G401 (cell line): Measurements from ENCODE around the gene SPRR1A. TPM values are rescaled to one million over a fixed set of nuclear protein-coding genes. Genes with fewer than 3 reads are reported as not detected.
"Not testable (repeated sequence)": the region's sequence is repeated elsewhere in the genome, so short reads cannot be mapped to it uniquely, and the experiment has no call there.

ENCODE experiments used
- DNase-seq: peaks from one replicate; pipeline ENCODE4 v3.0.0-alpha.2; 2015; ENCODE audit warnings: low spot score
- in situ Hi-C: cut with HindIII; loops from 2 replicates; pipeline ENCODE4 v1.10.0; 2016; ENCODE audit warnings: low sequenced_read_pairs, mixed read lengths
- total RNA-seq: library from RNA; depleted of rRNA; stranded (reverse); fragments of >200 nt; shearing (Covaris generic); gene quantifications from 2 replicates; pipeline ENCODE4 v1.2.3, GENCODE V29; 2014

Gene SPRR1A
- total RNA-seq, 1 experiment from 2014 or later, result not detected

GRCh38 chr1:152969036-152969435, 14.8 kb upstream of the SPRR1A start:
- in situ Hi-C loops, result no loop called here

GRCh38 chr1:152970495-152970894, 13.4 kb upstream of the SPRR1A start, which contains the start of gene SPRR4:
Gene SPRR4 (plus strand): TSS chr1:152970648. CDS start chr1:152971891, 1,243 bp downstream.
- in situ Hi-C loops, result no loop called here

More at GRCh38 chr1:152969036-152969435, 14.8 kb upstream of the SPRR1A start:
- no peak for DNase-seq

GRCh38 chr1:152972196-152972886, 11.5 kb upstream of the SPRR1A start:
- in situ Hi-C loops, result no loop called here

More at GRCh38 chr1:152970495-152970894, 13.4 kb upstream of the SPRR1A start, which contains the start of gene SPRR4:
- no peak for DNase-seq

GRCh38 chr1:152976688-152977087, 7.2 kb upstream of the SPRR1A start:
- in situ Hi-C loops, result no loop called here
- DNase-seq, result no peak

More at GRCh38 chr1:152972196-152972886, 11.5 kb upstream of the SPRR1A start:
- no peak for DNase-seq

DNA sequence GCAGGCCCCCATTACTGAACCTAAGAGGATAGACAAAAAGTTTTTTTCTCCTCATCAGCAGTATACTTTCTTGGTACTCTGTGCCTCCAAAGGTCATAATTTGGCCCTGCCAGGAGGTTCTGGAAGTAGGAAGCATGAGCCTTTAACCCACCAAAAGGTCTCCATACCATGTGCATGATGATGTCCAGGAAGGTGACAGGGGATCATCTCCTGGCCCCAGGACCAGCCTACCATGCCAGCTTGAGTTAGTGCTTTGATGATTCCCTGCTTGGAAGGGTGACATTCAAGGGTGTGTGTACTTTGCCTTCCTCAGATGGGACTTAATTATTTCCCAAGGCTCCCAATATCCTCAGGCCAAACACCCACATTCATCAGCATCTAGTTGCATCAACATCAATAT, 6.3 kb upstream of the SPRR1A start:
- in situ Hi-C loops, result no loop called here

DNA sequence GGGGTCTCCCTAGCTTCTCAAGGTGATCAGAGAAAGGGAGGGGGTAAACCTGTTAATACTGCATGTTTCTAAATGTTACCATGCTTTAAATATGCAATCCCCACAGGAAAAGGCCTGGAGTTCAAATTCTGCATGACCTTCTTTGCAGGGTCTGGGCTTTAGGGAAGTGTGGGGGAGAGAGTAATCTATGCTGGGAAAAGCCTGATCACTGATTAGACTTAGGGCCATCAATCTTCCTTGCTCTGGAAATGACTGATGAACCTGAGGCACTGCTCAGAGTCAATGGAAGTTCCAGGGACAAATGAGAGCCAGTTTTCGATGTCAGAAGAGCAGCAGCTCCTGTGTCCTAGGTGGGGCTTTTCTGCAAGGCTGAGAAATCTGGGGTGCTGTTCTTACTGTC, 3.2 kb upstream of the SPRR1A start:
- no peak for DNase-seq
- in situ Hi-C loops, result no loop called here

More for the DNA sequence above, 6.3 kb upstream of the SPRR1A start:
- DNase-seq, result no peak

DNA sequence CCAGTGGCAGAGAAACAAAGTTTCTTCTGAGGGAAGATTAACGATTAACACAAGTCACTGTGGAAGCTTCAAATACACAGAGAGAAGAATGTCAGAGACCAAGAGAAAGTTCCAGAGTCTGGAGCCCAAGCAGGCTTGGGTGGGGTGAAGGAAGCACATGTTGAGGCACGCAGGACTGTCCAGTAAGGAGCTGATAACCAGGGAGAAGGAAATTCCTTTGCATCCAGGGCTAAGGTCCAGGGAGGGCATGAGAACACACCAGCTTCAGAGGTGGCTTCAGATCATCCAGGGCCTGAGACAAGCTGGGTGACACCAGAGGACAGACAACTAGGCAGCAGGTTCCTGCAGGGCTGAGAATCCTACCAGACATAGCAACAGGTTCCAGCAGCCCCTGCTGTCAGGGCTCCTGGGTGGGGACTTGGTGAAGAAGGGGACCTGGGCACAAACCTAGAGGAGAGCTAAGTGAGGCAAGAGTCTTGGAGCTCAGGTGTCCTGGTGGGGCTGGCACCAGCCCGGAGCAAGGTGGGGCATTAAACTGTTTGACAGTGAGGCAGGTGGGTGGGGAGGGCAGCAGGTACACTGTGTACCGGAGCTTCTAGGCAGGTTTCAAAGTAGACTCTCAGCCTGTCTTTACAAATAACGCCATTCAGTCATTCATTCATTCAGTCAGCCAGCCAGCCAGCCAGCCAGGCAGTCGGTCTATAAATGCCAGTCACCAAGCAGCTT, 2.6 kb upstream of the SPRR1A start:
- in situ Hi-C loops, result no loop called here
- no peak for DNase-seq

GRCh38 chr1:152982076-152982475, 1.8 kb upstream of the SPRR1A start:
- in situ Hi-C loops, result no loop called here

DNA sequence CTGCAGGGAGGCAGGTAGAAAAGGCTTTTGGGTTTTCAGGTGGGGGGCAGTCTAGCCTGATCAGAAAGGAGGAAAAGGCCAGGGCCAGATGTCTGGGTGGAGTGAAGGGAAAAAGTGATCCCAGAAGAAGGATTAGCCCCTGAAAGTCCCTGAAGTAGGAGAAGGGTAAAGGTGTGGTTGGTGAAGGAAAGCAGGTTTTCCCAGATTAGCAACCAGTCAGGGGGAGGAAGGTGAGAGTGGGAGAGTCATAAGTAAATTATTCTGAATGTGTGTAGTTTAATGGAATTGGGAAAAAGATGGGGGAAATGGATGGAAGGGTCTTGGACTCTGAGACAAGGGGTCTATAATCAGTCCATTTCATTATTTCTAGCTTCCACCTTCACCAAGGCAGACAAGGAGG, 647 bp upstream of the SPRR1A start:
- in situ Hi-C loops, result no loop called here
- DNase-seq, result no peak

More at GRCh38 chr1:152982076-152982475, 1.8 kb upstream of the SPRR1A start:
- no peak for DNase-seq

- in situ Hi-C loops, result no loop called here
- DNase-seq, result no peak
These were observed 2.7 kb downstream of the SPRR1A start for GRCh38 chr1:152986578-152986977.

GRCh38 chr1:152993186-152993585, 9.3 kb downstream of the SPRR1A start:
- DNase-seq, result no peak
- in situ Hi-C loops, result no loop called here

- in situ Hi-C loops, result no loop called here
- DNase-seq, result no peak
These were observed 12.0 kb downstream of the SPRR1A start for GRCh38 chr1:152995842-152996241.

- in situ Hi-C loops, result no loop called here
These were observed 12.9 kb downstream of the SPRR1A start for GRCh38 chr1:152996633-152997400.

DNA sequence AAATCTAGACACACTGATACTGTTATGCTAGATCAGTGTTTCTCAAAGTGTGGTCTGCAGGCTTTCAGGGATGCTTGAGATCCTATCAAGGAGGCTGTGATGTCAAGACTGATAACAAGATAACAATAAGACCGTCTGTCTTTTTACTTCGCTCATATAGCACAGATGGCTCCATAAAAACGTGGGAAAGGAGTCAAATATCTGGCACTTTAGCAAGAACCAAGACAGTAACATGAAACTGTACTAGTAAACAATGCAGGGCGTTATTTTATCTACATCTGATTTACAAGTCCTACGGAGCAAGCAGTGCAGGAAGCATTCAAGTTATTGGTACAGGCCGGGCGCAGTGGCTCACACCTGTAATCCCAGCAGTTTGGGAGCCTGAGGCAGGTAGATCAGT, 14.0 kb downstream of the SPRR1A start:
- no peak for DNase-seq
- in situ Hi-C loops, result no loop called here

More at GRCh38 chr1:152996633-152997400, 12.9 kb downstream of the SPRR1A start:
- no peak for DNase-seq

GRCh38 chr1:152998476-152998875, 14.6 kb downstream of the SPRR1A start:
- in situ Hi-C loops, result no loop called here
- DNase-seq, result no peak

GRCh38 chr1:152999818-153000217, 15.9 kb downstream of the SPRR1A start:
- in situ Hi-C loops, result no loop called here
- no peak for DNase-seq

DNA sequence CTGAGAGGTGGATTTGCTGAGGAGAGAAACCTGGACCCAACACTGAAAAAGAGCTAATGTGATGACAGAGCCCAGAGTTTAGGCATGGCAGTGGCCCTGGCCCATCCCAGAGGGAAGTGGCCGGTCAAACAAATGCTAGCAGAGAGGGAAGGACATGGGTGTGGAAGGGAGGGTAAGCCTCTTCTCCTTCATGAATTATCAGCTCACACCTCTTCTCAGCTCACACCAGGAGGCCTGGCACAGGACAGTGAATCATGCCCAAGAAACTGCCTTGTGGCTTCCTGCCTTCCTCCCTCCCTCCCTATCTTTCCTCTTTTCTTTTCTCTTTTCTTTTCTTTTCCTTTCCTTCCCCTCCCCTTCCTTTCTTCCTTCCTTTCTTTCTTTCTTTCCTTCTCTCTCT, 16.4 kb downstream of the SPRR1A start:
- in situ Hi-C loops, result no loop called here
- no peak for DNase-seq

DNA sequence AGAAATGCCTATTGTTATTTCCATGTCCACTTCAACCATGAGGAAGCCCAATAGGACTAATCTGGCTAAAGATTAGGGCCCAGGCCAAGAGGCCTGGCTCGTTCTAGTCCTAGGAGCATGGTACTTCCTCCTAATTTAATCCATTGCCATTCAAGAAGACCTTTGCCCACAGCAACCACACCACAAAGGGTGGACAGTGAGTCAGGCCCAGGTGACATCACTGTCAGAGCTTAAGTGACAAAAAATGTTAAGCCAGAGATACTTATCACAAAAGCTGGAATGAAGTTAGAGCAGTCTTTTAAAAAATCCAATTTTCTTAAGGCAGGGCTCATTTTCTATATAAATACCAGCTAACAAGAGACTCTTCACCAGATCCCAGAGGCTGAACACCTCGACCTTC, 17.5 kb downstream of the SPRR1A start, which contains the start of gene SPRR3:
SPRR3 (plus strand) TSS at position 368 of the 400 bp plus-strand sequence. CDS start 1,272 bp downstream, outside the sequence.
- DNase-seq, result no peak
- in situ Hi-C loops, result no loop called here

DNA sequence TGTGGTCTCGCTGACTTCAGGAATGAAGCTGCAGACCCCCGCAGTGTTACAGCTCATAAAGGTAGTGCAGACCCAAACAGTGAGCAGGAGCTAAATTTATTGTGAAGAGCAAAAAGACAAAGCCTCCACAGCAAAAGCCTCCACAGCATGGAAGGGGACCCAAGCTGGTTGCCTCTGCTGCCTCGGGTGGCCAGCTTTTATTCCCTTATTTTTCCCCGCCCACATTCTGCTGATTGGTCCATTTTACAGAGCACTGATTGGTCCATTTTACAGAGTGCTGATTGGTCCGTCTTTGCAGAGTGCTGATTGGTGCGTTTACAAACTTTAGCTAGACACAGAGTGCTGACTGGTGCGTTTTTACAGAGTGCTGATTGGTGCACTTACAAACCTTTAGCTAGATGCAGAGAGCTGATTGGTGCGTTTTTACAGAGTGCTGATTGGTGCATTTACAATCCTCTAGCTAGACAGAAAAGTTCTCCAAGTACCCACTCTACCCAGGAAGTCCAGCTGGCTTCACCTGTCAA, 27.4 kb downstream of the SPRR1A start:
- DNase-seq, in situ Hi-C loops: not testable (repeated sequence)
